ENCODE data around the gene RHEBL1. TPM values are rescaled to one million over a fixed set of nuclear protein-coding genes. Genes with fewer than 3 reads are reported as not detected.
"Not testable (repeated sequence)": the region's sequence is repeated elsewhere in the genome, so short reads cannot be mapped to it uniquely, and the experiment has no call there.

Gene RHEBL1
- total RNA-seq, 1 experiment from 2014 or later: 5.5 TPM

- Histone ChIP-seq H3K27me3 (ENCODE audit: control insufficient read depth, insufficient read depth, low read length) (peaks cover 10% of the 10 kb centered on the region), H3K4me3 (ENCODE audit: insufficient read depth, low read depth, low read length) (no peak overlapping the region), H3K36me3 (replicated peaks; ENCODE audit: control insufficient read depth, insufficient read depth, low read length) (no peaks in the 10 kb centered on the region)
- no peak for DNase-seq
Measured at GRCh38 chr12:49066120-49066519, 3.7 kb downstream of the RHEBL1 start.

DNA sequence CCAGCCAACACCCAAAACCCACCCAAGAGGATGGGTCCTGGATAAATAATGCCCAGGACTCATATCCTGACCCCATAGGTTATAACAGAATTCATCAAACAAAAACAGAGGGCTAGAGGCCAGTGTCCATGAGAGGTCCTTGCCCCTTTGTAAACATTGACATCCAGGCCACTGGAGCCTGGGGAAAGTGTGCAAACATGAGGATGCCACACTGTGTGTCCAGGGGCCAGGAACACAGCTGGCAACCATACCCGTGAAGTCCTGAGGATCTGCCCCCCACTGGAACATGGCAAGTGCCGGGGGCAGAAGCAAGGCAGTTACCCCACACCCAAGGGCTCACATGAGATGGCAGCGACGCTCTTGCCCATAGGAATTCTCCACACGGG, 5.0 kb downstream of the RHEBL1 start:
- no peaks in the 10 kb centered on the region for H3K36me3 ChIP-seq (replicated peaks; ENCODE audit: control insufficient read depth, insufficient read depth, low read length)
- H3K4me3 ChIP-seq (ENCODE audit: insufficient read depth, low read depth, low read length): no peak overlapping the region
- H3K27me3 ChIP-seq (ENCODE audit: control insufficient read depth, insufficient read depth, low read length): peaks cover 8% of the 10 kb centered on the region
- DNase-seq: no peak

DNA sequence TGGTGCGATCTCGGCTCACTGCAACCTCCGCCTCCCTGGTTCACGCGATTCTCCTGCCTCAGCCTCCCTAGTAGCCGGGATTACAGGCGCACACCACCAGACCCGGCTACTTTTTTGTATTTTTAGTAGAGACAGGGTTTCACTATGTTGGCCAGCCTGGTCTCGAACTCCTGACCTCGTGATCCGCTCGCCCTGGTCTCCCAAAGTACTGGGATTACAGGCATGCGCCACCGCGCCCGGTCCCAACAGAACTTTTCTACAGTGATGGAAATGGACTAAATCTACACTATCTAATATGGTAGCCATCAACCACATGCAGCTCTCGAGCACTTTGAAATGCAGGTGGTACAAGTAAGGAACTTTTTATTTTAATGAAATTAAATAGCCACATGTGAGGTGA, 7.9 kb downstream of the RHEBL1 start:
- H3K4me3 ChIP-seq (ENCODE audit: insufficient read depth, low read depth, low read length); H3K27me3 ChIP-seq (ENCODE audit: control insufficient read depth, insufficient read depth, low read length); H3K36me3 ChIP-seq (replicated peaks; ENCODE audit: control insufficient read depth, insufficient read depth, low read length); DNase-seq: not testable (repeated sequence)

DNA sequence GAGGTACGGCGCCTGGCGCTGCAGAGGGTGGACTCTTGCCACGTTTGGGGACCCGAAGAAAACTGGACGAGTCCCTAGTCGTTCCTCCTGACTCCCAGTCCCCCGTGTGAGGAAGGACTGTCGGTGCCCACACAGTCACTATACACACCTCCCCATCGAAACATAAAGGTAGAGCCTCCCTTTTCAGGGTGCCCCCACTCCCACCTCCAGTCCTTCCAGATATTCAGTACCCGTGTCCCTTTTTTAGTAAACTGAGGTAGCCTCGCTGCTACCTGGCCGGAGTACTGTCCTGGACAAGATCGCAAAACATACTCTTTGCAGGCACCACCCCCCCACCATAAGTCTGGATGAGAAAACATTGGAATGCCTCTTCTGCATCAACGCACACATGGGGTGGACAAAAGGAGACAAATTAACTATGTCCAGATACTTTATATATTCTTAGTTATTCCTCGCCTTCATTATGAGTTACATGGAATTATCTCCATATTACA, 8.6 kb downstream of the RHEBL1 start:
- no peak for DNase-seq
- Histone ChIP-seq H3K4me3 (ENCODE audit: insufficient read depth, low read depth, low read length) (peak overlapping the region; percentile 88), H3K27me3 (ENCODE audit: control insufficient read depth, insufficient read depth, low read length) (no peaks in the 10 kb centered on the region), H3K36me3 (replicated peaks; ENCODE audit: control insufficient read depth, insufficient read depth, low read length) (no peaks in the 10 kb centered on the region)

GRCh38 chr12:49060237-49061156, 9.3 kb downstream of the RHEBL1 start, which contains the start of gene KMT2D:
KMT2D (minus strand) TSS chr12:49060794; CDS start chr12:49055324, 5,470 bp downstream.
- H3K4me3 ChIP-seq (ENCODE audit: insufficient read depth, low read depth, low read length): peak within 1 kb of the TSS; percentile 88
- peak; percentile 98 for DNase-seq
- no peaks in the 10 kb centered on the region for H3K27me3 ChIP-seq (ENCODE audit: control insufficient read depth, insufficient read depth, low read length)
- no peaks in the 10 kb centered on the region for H3K36me3 ChIP-seq (replicated peaks; ENCODE audit: control insufficient read depth, insufficient read depth, low read length)

- H3K4me3 ChIP-seq (ENCODE audit: insufficient read depth, low read depth, low read length): peak overlapping the region; percentile 88
- peak; percentile 88 for DNase-seq
- no peaks in the 10 kb centered on the region for H3K27me3 ChIP-seq (ENCODE audit: control insufficient read depth, insufficient read depth, low read length)
- peaks cover 6% of the 10 kb centered on the region for H3K36me3 ChIP-seq (replicated peaks; ENCODE audit: control insufficient read depth, insufficient read depth, low read length)
Measured at GRCh38 chr12:49059299-49060171, 10.2 kb downstream of the RHEBL1 start.

GRCh38 chr12:49059045-49059298, 10.8 kb downstream of the RHEBL1 start:
- Histone ChIP-seq H3K27me3 (ENCODE audit: control insufficient read depth, insufficient read depth, low read length) (no peaks in the 10 kb centered on the region), H3K4me3 (ENCODE audit: insufficient read depth, low read depth, low read length) (peak overlapping the region; percentile 88), H3K36me3 (replicated peaks; ENCODE audit: control insufficient read depth, insufficient read depth, low read length) (peaks cover 11% of the 10 kb centered on the region)
- peak; percentile 47 for DNase-seq

GRCh38 chr12:49058366-49059044, 11.3 kb downstream of the RHEBL1 start:
- Histone ChIP-seq H3K36me3 (replicated peaks; ENCODE audit: control insufficient read depth, insufficient read depth, low read length) (peaks cover 15% of the 10 kb centered on the region), H3K4me3 (ENCODE audit: insufficient read depth, low read depth, low read length) (peak overlapping the region; percentile 88), H3K27me3 (ENCODE audit: control insufficient read depth, insufficient read depth, low read length) (no peaks in the 10 kb centered on the region)
- peak; percentile 40 for DNase-seq

- Histone ChIP-seq H3K27me3 (ENCODE audit: control insufficient read depth, insufficient read depth, low read length) (no peaks in the 10 kb centered on the region), H3K4me3 (ENCODE audit: insufficient read depth, low read depth, low read length) (0 out of 2 replicates have a peak overlapping the region, but pooled peaks have one; percentile 6), H3K36me3 (replicated peaks; ENCODE audit: control insufficient read depth, insufficient read depth, low read length) (peaks cover 21% of the 10 kb centered on the region)
- no peak for DNase-seq
Measured at GRCh38 chr12:49057888-49058287, 11.9 kb downstream of the RHEBL1 start.

- Histone ChIP-seq H3K27me3 (ENCODE audit: control insufficient read depth, insufficient read depth, low read length) (no peaks in the 10 kb centered on the region), H3K36me3 (replicated peaks; ENCODE audit: control insufficient read depth, insufficient read depth, low read length) (peaks cover 34% of the 10 kb centered on the region), H3K4me3 (ENCODE audit: insufficient read depth, low read depth, low read length) (no peak overlapping the region)
- DNase-seq: peak; percentile 88
Measured at GRCh38 chr12:49055978-49056754, 13.6 kb downstream of the RHEBL1 start.

DNA sequence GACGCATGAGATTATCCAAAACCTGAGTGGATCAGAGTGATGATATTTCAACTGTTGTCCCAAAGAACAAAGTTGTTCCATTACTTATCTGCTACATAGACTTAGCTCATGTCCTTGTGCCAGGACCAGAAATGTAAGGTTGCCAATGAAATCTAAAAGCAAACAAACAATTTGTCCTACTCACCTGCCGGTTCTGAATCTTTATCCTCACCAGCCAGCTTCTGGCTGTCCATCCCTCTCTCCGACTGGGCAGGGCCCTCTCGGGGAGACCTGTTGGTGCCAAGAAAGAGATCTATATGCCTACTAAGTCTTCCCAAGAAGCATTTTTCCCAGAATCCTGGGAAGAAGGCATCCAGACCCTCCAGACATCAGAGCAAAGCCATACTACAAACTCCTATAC, 14.7 kb downstream of the RHEBL1 start:
- Histone ChIP-seq H3K27me3 (ENCODE audit: control insufficient read depth, insufficient read depth, low read length) (no peaks in the 10 kb centered on the region), H3K36me3 (replicated peaks; ENCODE audit: control insufficient read depth, insufficient read depth, low read length) (peaks cover 44% of the 10 kb centered on the region), H3K4me3 (ENCODE audit: insufficient read depth, low read depth, low read length) (no peak overlapping the region)
- no peak for DNase-seq

GRCh38 chr12:49054524-49054923, 15.3 kb downstream of the RHEBL1 start:
- Histone ChIP-seq H3K4me3 (ENCODE audit: insufficient read depth, low read depth, low read length) (no peak overlapping the region), H3K27me3 (ENCODE audit: control insufficient read depth, insufficient read depth, low read length) (no peaks in the 10 kb centered on the region), H3K36me3 (replicated peaks; ENCODE audit: control insufficient read depth, insufficient read depth, low read length) (peaks cover 48% of the 10 kb centered on the region)
- no peak for DNase-seq

GRCh38 chr12:49054096-49054495, 15.7 kb downstream of the RHEBL1 start:
- H3K4me3 ChIP-seq (ENCODE audit: insufficient read depth, low read depth, low read length): no peak overlapping the region
- no peaks in the 10 kb centered on the region for H3K27me3 ChIP-seq (ENCODE audit: control insufficient read depth, insufficient read depth, low read length)
- H3K36me3 ChIP-seq (replicated peaks; ENCODE audit: control insufficient read depth, insufficient read depth, low read length): peaks cover 52% of the 10 kb centered on the region
- no peak for DNase-seq
